ENCODE data around the gene GOLGA1.
"Not testable (repeated sequence)": the region's sequence is repeated elsewhere in the genome, so short reads cannot be mapped to it uniquely, and the experiment has no call there.

GOLGA1 gene

DNA sequence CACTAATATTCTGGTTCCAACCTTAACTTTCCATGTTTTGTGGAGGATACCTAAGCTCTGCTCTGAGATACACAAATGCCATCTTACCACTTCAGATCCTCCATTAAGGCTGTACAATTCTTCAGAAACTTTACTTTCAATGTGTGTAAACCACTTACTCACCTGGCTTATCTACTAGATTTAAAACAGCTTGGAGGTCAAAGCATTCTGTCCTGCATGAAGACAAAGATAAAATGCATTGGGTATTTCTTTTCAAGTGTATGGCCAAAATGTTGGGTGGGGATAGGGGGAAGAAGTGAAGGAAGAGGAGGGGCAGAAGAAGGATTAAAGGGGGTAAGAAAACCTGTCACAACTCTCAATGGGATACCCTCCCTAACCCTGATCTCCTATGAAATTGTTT is 939 bp downstream of the GOLGA1 start:
- DNase-seq: no peak

DNA sequence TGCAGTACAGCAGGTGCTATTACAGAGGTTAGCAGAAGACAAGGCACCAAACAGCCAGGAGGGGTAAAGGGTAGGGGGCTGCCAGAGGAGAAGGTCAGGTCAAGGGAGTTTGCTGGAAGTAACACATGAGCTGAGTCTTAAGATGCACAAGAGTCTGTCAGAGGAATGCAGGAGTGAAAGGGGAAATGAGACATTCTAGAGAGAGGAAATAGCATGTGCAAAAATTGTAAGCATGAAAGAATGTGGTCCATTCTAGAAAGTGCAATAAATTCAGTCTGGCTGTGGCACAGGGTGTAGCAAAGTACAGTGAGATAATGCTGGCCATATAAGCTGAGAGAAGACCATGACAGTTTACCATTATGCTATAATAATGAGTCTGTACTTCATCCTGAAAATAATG is 6.6 kb downstream of the GOLGA1 start:
- DNase-seq: no peak

DNA sequence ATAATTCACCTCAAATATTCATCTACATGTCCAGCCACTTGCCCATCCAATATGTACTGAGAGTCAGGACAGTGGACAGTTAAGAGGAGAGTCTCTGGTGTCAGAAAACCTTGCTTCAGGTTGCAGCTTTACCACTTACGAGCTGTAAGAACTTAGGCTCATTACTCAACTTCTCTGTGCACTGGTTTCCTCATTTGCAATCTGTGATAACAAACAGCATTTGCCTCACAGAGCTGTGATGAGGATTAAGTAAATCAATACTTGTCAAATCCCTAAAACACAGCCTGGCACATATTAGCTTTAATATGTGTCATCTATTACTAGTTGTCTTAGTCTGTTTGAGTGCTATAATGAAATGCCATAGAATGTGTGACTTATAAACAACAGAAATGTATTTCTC is 8.6 kb downstream of the GOLGA1 start:
- DNase-seq: no peak

GRCh38 chr9:124929464-124929863 is 11.4 kb downstream of the GOLGA1 start:
- no peak for DNase-seq

DNA sequence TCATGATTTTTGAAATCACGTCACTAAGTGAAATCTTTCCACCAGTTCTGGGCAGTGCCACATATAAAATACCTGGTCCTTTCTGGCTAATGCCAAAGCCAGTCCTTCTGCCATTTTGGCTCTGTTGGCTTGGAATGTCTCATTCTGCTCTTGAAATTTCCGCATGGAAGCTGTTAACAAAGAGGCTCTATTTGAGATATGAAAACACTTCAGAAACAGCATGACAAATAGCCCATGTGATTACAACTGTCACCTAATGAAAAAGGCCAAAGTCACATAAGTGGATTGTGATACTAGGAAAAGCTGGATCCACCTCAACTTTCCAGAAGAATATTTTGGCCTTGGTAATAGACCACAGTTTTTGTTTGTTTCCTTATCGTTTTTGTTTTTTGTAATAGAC is 12.8 kb downstream of the GOLGA1 start:
- DNase-seq: no peak

DNA sequence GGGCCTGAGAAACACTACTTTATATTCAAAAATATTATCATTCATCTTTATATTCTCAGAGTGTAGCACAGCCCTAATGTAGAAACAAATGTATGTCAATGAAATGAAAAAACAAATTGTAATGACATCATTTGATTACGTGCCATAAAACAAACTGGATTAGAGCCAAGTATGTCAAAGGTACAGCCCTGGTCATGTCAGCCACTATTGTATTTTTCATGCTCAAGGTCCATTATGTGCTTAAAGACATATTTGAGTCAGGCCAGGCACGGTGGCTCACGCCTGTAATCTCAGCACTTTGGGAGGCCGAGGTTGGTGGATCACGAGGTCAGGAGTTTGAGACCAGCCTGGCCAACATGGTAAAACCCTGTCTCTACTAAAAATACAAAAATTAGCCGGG is 20.5 kb downstream of the GOLGA1 start:
- DNase-seq: not testable (repeated sequence)

- no peak for DNase-seq
These were observed 26.0 kb downstream of the GOLGA1 start for GRCh38 chr9:124914753-124915405.

- DNase-seq: no peak
These were observed 27.5 kb downstream of the GOLGA1 start for GRCh38 chr9:124913378-124913777.

DNA sequence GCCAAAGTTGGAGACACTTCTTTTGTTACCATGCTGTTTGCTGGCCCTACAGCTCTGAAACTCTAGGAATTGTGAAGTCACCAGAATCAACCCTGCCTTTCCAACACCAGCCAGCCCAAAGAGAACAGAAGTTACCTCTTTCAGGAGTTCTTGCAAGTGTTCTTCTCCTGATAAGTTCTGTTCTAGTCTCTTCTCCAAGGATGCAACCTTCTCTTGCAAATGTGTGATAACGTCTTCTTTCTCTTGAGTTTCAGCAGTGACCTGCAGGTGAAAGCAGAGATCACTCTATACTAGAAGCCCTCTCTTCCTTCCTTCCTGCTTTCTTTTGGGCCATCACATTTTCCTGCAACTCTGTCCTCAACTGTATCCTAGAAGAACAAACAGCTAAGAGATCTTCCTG is 29.1 kb downstream of the GOLGA1 start:
- DNase-seq: no peak

DNA sequence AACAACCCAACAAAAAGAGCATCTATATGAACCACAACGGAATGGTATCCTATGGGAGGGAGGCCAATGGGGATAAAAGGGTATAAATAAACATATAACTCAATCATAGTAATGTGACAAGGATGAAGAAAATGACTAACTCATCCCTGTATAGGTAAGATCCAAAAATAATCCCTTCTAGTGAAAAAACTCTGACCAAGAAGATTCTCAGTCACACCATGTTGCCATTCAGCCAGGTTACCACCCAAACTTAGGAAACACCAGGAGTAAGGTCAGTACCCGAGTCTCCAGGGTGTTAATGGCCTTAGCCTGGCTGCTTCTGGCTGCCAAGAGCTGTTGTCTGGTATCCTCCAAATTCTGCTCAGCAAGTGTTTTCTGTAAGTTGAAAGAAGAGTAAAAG is 32.8 kb downstream of the GOLGA1 start:
- DNase-seq: no peak

DNA sequence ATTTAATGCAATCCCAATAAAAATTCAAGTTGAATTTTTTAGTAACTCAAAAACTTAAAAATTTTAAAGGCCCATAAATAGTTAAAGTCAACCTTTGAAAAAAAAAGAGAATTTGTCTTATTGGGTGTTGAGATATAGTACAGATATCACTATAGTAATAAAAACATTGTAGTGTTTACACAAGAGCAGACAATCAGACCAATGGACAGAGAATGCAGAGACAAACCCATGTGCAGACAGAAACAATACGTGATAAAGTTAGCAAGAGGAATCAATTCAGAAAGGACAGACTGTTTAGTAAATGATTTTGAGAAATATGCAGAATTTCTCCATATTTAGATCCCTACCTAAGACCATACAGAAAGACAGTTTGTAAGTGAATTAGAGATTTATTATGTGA is 33.9 kb downstream of the GOLGA1 start:
- DNase-seq: no peak

- DNase-seq: no peak
These were observed 41.0 kb downstream of the GOLGA1 start for GRCh38 chr9:124899845-124900244.

GRCh38 chr9:124897570-124898460 is 43.1 kb downstream of the GOLGA1 start:
- DNase-seq: no peak

DNA sequence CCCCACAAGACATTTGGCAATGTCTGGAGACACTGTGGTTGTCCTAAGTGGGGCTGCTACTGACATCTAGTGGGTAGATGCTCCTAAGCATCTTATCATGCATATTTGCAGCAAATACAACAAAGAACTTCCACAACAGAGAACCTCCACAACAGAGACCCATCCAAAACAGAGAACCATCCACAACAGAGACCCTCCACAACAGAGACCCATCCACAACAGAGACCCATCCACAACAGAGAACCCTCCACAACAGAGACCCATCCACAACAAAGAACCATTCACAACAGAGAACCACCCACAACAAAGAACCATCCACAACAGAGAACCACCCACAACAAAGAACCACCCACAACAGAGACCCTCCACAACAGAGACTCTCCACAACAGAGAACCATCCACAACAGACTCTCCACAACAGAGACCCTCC is 46.1 kb downstream of the GOLGA1 start:
- no peak for DNase-seq

- no peak for DNase-seq
These were observed 46.7 kb downstream of the GOLGA1 start for GRCh38 chr9:124894035-124894740.

- DNase-seq: no peak
These were observed 50.7 kb downstream of the GOLGA1 start for GRCh38 chr9:124890179-124890578.

DNA sequence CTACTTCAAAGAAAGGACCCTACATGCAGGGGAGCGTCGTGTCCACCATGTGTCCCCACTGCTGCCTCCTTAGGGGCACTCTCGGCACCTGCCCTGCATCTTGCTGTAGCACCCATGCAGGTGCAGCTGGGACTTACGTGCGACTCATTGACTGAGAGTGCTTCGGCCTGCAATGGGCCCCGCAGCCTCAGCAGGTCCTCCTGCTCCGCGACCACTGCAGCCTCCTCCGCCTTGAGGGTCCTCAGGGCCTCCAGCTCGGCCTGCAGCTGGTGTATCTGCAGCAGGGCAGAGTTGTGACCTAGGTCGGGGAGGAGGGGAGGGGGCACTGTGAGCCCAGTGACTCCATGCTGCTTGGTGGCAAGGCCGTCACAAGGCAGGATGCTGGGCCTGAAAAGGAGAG is 51.9 kb downstream of the GOLGA1 start:
- DNase-seq: no peak

- no peak for DNase-seq
These were observed 53.1 kb downstream of the GOLGA1 start for GRCh38 chr9:124887832-124888231.

GRCh38 chr9:124886866-124887492 is 53.9 kb downstream of the GOLGA1 start:
- no peak for DNase-seq

DNA sequence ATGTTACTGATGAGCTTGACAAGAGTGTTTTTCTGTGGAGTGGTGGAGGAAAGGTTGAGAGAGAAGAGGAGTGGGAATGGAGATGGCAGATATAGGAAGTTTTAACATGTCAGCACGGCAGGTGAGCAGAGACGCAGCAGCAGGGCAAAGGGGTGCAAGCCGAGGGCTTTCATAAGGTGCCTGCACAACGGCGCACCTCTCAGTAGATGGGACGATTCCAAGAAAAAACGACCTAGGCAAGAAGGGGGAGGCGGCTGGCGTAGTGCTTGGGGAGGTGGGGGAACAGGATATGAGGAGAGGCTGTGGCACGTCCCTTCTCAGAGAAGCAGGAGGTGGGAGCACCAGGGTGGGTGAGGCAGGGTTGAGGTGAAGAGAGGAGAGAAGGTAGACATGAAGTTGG is 54.4 kb downstream of the GOLGA1 start:
- no peak for DNase-seq

DNA sequence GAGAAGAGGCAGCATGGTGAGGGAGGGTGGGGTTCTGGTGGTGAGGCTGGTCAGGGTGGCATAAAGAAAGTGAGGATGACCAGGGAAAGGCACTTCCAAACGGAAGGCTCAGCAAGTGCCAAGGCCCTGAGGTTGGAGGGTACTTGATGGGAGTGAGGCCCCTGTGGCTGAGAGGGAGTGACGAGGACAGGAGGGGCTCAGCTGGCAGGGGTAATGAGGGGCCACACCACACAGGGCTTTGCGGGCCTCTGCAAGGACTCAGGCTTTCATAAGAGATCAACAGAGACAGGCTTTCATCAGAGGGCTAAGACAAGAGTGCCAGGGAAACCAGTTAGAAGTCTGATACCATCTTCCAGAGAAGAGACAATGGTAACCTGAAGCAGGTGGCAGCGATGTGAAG is 55.3 kb downstream of the GOLGA1 start:
- DNase-seq: no peak

GRCh38 chr9:124884376-124884775 is 56.5 kb downstream of the GOLGA1 start:
- DNase-seq: no peak

- no peak for DNase-seq
These were observed 58.7 kb downstream of the GOLGA1 start for GRCh38 chr9:124882231-124882630.

Data from activated CD4-positive, CD25-positive, alpha-beta regulatory T cell treated with anti-CD3 and anti-CD28 coated beads, Interleukin-2, amount 50 U/mL, for 72 hours (primary cell).